ENCODE measurements around the gene LACTB.
A peak's percentile ranks its signal among the peaks of the same experiment; 100 is the strongest.

The LACTB gene

GRCh38 chr15:63156755-63157117 is 35.1 kb downstream of the LACTB start:
- peak overlapping the region; percentile 87 for H3K9ac ChIP-seq (ENCODE audit: low read depth, low read length, poor library complexity)
- no peak overlapping the region for H3K23ac ChIP-seq (ENCODE audit: low read depth, low read length, poor library complexity)
- H2BK5ac ChIP-seq (ENCODE audit: low read length): peak overlapping the region; percentile 97
- no CpG with 5 or more reads among the region's 16 CpGs for WGBS, 2 donors (ENCODE audit: extremely low coverage in 2 of 2, insufficient read length in 2 of 2, insufficient replicate concordance in 1 of 2)
- H3K18ac ChIP-seq (ENCODE audit: low read length): peak overlapping the region; percentile 97
- peak overlapping the region; percentile 61 for H3K4me2 ChIP-seq (ENCODE audit: insufficient read depth, low read length, poor library complexity, severe bottlenecking)
- H3K79me1 ChIP-seq (ENCODE audit: low read depth, low read length): peaks cover 2% of the 10 kb centered on the region
- H3K27ac ChIP-seq (replicated peaks; ENCODE audit: low read length): peak overlapping the region; percentile 95
- peak; percentile 18 for DNase-seq (ENCODE audit: low spot score)
- H3K4ac ChIP-seq (ENCODE audit: low read length): no peak overlapping the region
- no peak overlapping the region for H2BK15ac ChIP-seq (ENCODE audit: low read length)
- H3K4me1 ChIP-seq (ENCODE audit: control insufficient read depth in 2 of 2, insufficient read depth in 1 of 2, low read depth in 1 of 2, low read length in 2 of 2): peaks cover 2 to 3% of the 10 kb centered on the region in 2 donors
- no peak overlapping the region for H2BK120ac ChIP-seq (ENCODE audit: low read depth, low read length)
- H3K36me3 ChIP-seq (replicated peaks in 1 of 2; ENCODE audit: control insufficient read depth in 2 of 2, insufficient read depth in 2 of 2, low read length in 2 of 2): peaks cover 12 to 41% of the 10 kb centered on the region in 2 donors
- H3K27me3 ChIP-seq (ENCODE audit: control insufficient read depth in 3 of 3, insufficient read depth in 3 of 3, low read depth in 1 of 3, low read length in 3 of 3): no peaks in the 10 kb centered on the region
- no peak overlapping the region for H2BK12ac ChIP-seq (ENCODE audit: low read length)
- no peak overlapping the region for H2AK5ac ChIP-seq (ENCODE audit: low read depth, low read length)
- no peak overlapping the region for H3K14ac ChIP-seq (ENCODE audit: low read length)
- no peak overlapping the region for H4K91ac ChIP-seq (ENCODE audit: low read depth, low read length, poor library complexity)
- H3K4me3 ChIP-seq (ENCODE audit: low read length in 2 of 2): peak overlapping the region; percentile 64 to 88
- peaks cover 0 to 2% of the 10 kb centered on the region in 2 donors for H3K9me3 ChIP-seq (replicated peaks in 1 of 2; ENCODE audit: control insufficient read depth in 2 of 2, insufficient read depth in 1 of 2, low read depth in 1 of 2, low read length in 2 of 2)
- H2AFZ ChIP-seq (ENCODE audit: low read length): peak overlapping the region; percentile 96
- H4K8ac ChIP-seq (ENCODE audit: low read depth, low read length): no peak overlapping the region

GRCh38 chr15:63157118-63157843 is 35.6 kb downstream of the LACTB start, which contains the start of gene RPS27L:
TSS of gene RPS27L (minus strand) at chr15:63157477. CDS start at chr15:63157405, 72 bp downstream.
- no peaks in the 10 kb centered on the region for H3K27me3 ChIP-seq (ENCODE audit: control insufficient read depth in 3 of 3, insufficient read depth in 3 of 3, low read depth in 1 of 3, low read length in 3 of 3)
- peak within 1 kb of the TSS; percentile 95 for H3K9ac ChIP-seq (ENCODE audit: low read depth, low read length, poor library complexity)
- no peaks in the 10 kb centered on the region for H3K79me1 ChIP-seq (ENCODE audit: low read depth, low read length)
- peak within 1 kb of the TSS; percentile 95 for H3K27ac ChIP-seq (replicated peaks; ENCODE audit: low read length)
- H3K18ac ChIP-seq (ENCODE audit: low read length): peak within 1 kb of the TSS; percentile 99
- H3K4me3 ChIP-seq (ENCODE audit: low read length in 2 of 2): peak within 1 kb of the TSS; percentile 64 to 88
- no peak within 1 kb of the TSS for H2AK5ac ChIP-seq (ENCODE audit: low read depth, low read length)
- peak within 1 kb of the TSS; percentile 97 for H2BK5ac ChIP-seq (ENCODE audit: low read length)
- H3K4ac ChIP-seq (ENCODE audit: low read length): peak within 1 kb of the TSS; percentile 93
- WGBS, 2 donors (ENCODE audit: extremely low coverage in 2 of 2, insufficient read length in 2 of 2, insufficient replicate concordance in 1 of 2): no CpG with 5 or more reads among the region's 60 CpGs
- H3K36me3 ChIP-seq (replicated peaks in 1 of 2; ENCODE audit: control insufficient read depth in 2 of 2, insufficient read depth in 2 of 2, low read length in 2 of 2): peaks cover 9 to 36% of the 10 kb centered on the region in 2 donors
- peak within 1 kb of the TSS; percentile 96 for H2AFZ ChIP-seq (ENCODE audit: low read length)
- peak within 1 kb of the TSS; percentile 67 for H3K4me2 ChIP-seq (ENCODE audit: insufficient read depth, low read length, poor library complexity, severe bottlenecking)
- peaks cover 2 to 3% of the 10 kb centered on the region in 2 donors for H3K4me1 ChIP-seq (ENCODE audit: control insufficient read depth in 2 of 2, insufficient read depth in 1 of 2, low read depth in 1 of 2, low read length in 2 of 2)
- peaks cover 0 to 2% of the 10 kb centered on the region in 2 donors for H3K9me3 ChIP-seq (replicated peaks in 1 of 2; ENCODE audit: control insufficient read depth in 2 of 2, insufficient read depth in 1 of 2, low read depth in 1 of 2, low read length in 2 of 2)
- H2BK15ac ChIP-seq (ENCODE audit: low read length): peak within 1 kb of the TSS; percentile 97
- no peak within 1 kb of the TSS for H4K91ac ChIP-seq (ENCODE audit: low read depth, low read length, poor library complexity)
- DNase-seq (ENCODE audit: low spot score): peak; percentile 87
- H2BK12ac ChIP-seq (ENCODE audit: low read length): no peak within 1 kb of the TSS
- peak within 1 kb of the TSS; percentile 94 for H2BK120ac ChIP-seq (ENCODE audit: low read depth, low read length)
- H4K8ac ChIP-seq (ENCODE audit: low read depth, low read length): no peak within 1 kb of the TSS
- peak within 1 kb of the TSS; percentile 99 for H3K23ac ChIP-seq (ENCODE audit: low read depth, low read length, poor library complexity)
- H3K14ac ChIP-seq (ENCODE audit: low read length): no peak within 1 kb of the TSS

DNA sequence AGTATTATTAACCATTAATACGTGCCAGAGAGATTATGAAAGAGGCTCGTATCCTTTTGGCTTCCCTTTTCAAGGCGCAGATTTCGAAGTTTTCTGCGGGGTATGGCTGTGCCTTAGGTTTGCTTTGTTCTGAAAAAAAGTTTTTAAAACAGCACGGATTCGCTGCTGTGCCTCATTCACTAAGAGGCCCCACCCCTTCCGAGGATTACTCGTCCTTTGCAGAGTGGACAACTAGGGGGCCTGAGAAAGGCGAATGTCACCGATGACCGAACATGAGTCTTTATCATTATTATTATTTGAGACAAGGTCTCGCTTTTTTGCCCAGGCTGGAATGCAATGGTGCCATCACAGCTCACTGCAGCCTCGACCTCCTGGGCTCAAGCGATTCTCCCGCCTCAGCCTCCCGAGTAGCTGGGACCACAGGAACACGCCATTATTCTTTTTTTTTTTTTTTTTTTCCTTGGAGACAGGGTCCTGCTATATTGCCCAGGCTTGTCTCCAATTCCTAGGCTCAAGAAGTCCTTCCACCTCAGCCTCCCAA is 36.3 kb downstream of the LACTB start:
- Histone ChIP-seq H3K4ac (ENCODE audit: low read length) (no peak overlapping the region), H3K4me1 (ENCODE audit: control insufficient read depth in 2 of 2, insufficient read depth in 1 of 2, low read depth in 1 of 2, low read length in 2 of 2) (peaks cover 2 to 3% of the 10 kb centered on the region in 2 donors), H3K9ac (ENCODE audit: low read depth, low read length, poor library complexity) (no peak overlapping the region), H2AK5ac (ENCODE audit: low read depth, low read length) (no peak overlapping the region), H3K23ac (ENCODE audit: low read depth, low read length, poor library complexity) (no peak overlapping the region), H3K27ac (replicated peaks; ENCODE audit: low read length) (peak overlapping the region; percentile 95), H3K27me3 (ENCODE audit: control insufficient read depth in 3 of 3, insufficient read depth in 3 of 3, low read depth in 1 of 3, low read length in 3 of 3) (no peaks in the 10 kb centered on the region), H2BK5ac (ENCODE audit: low read length) (peak overlapping the region; percentile 97), H3K4me3 (ENCODE audit: low read length in 2 of 2) (peak overlapping the region; percentile 64 to 88), H3K14ac (ENCODE audit: low read length) (no peak overlapping the region), H2BK12ac (ENCODE audit: low read length) (no peak overlapping the region), H3K79me1 (ENCODE audit: low read depth, low read length) (no peaks in the 10 kb centered on the region), H4K91ac (ENCODE audit: low read depth, low read length, poor library complexity) (no peak overlapping the region), H3K4me2 (ENCODE audit: insufficient read depth, low read length, poor library complexity, severe bottlenecking) (peak overlapping the region; percentile 67), H3K18ac (ENCODE audit: low read length) (peak overlapping the region; percentile 99), H2BK15ac (ENCODE audit: low read length) (peak overlapping the region; percentile 97), H3K9me3 (replicated peaks in 1 of 2; ENCODE audit: control insufficient read depth in 2 of 2, insufficient read depth in 1 of 2, low read depth in 1 of 2, low read length in 2 of 2) (peaks cover 0 to 2% of the 10 kb centered on the region in 2 donors), H3K36me3 (replicated peaks in 1 of 2; ENCODE audit: control insufficient read depth in 2 of 2, insufficient read depth in 2 of 2, low read length in 2 of 2) (peaks cover 5 to 29% of the 10 kb centered on the region in 2 donors), H2AFZ (ENCODE audit: low read length) (peak overlapping the region; percentile 96), H4K8ac (ENCODE audit: low read depth, low read length) (no peak overlapping the region), H2BK120ac (ENCODE audit: low read depth, low read length) (peak overlapping the region; percentile 94)
- peak; percentile 50 for DNase-seq (ENCODE audit: low spot score)
- WGBS, 2 donors (ENCODE audit: extremely low coverage in 2 of 2, insufficient read length in 2 of 2, insufficient replicate concordance in 1 of 2): no CpG with 5 or more reads among the region's 18 CpGs

GRCh38 chr15:63160638-63161037 is 39.0 kb downstream of the LACTB start:
- peaks cover 2 to 3% of the 10 kb centered on the region in 2 donors for H3K36me3 ChIP-seq (replicated peaks in 1 of 2; ENCODE audit: control insufficient read depth in 2 of 2, insufficient read depth in 2 of 2, low read length in 2 of 2)
- H3K79me1 ChIP-seq (ENCODE audit: low read depth, low read length): no peaks in the 10 kb centered on the region
- H3K4me2 ChIP-seq (ENCODE audit: insufficient read depth, low read length, poor library complexity, severe bottlenecking): no peak overlapping the region
- H3K18ac ChIP-seq (ENCODE audit: low read length): no peak overlapping the region
- H3K9me3 ChIP-seq (replicated peaks in 1 of 2; ENCODE audit: control insufficient read depth in 2 of 2, insufficient read depth in 1 of 2, low read depth in 1 of 2, low read length in 2 of 2): peaks cover 0 to 2% of the 10 kb centered on the region in 2 donors
- H3K23ac ChIP-seq (ENCODE audit: low read depth, low read length, poor library complexity): no peak overlapping the region
- H4K8ac ChIP-seq (ENCODE audit: low read depth, low read length): no peak overlapping the region
- no peak overlapping the region for H3K4ac ChIP-seq (ENCODE audit: low read length)
- no peak overlapping the region for H2AFZ ChIP-seq (ENCODE audit: low read length)
- no peak overlapping the region for H3K4me3 ChIP-seq (ENCODE audit: low read length in 2 of 2)
- no peak overlapping the region for H2AK5ac ChIP-seq (ENCODE audit: low read depth, low read length)
- no peak overlapping the region for H3K9ac ChIP-seq (ENCODE audit: low read depth, low read length, poor library complexity)
- no peak overlapping the region for H3K14ac ChIP-seq (ENCODE audit: low read length)
- no peak for DNase-seq (ENCODE audit: low spot score)
- H2BK120ac ChIP-seq (ENCODE audit: low read depth, low read length): no peak overlapping the region
- H2BK12ac ChIP-seq (ENCODE audit: low read length): no peak overlapping the region
- no peak overlapping the region for H3K27ac ChIP-seq (replicated peaks; ENCODE audit: low read length)
- H3K27me3 ChIP-seq (ENCODE audit: control insufficient read depth in 3 of 3, insufficient read depth in 3 of 3, low read depth in 1 of 3, low read length in 3 of 3): no peaks in the 10 kb centered on the region
- H2BK5ac ChIP-seq (ENCODE audit: low read length): no peak overlapping the region
- H2BK15ac ChIP-seq (ENCODE audit: low read length): no peak overlapping the region
- H4K91ac ChIP-seq (ENCODE audit: low read depth, low read length, poor library complexity): no peak overlapping the region
- H3K4me1 ChIP-seq (ENCODE audit: control insufficient read depth in 2 of 2, insufficient read depth in 1 of 2, low read depth in 1 of 2, low read length in 2 of 2): peaks cover under 1 to 2% of the 10 kb centered on the region in 2 donors

Data from neuronal stem cell (in vitro differentiated cells).